Cardiac muscle cell (in vitro differentiated cells and primary cell): ENCODE results near the gene PPP2R3B. TPM values are rescaled to one million over a fixed set of nuclear protein-coding genes. Genes with fewer than 3 reads are reported as not detected.

Source experiments
- DNase-seq, 2 donors: peaks; one replicate each; pipeline versions ENCODE4 v3.0.0 to v3.0.0-alpha.2; 2010 to 2017; ENCODE audit warnings: low read depth in 1 of 2, low spot score in 1 of 2
- H3K27ac ChIP-seq: fragments of 200-600 bp; sonication (generic); 2 replicates; pipeline ENCODE4 v1.5.1; 2016
- H3K27me3 ChIP-seq: fragments of 200-600 bp; sonication (generic); 2 replicates; pipeline ENCODE4 v1.6.0; 2016; ENCODE audit warnings: control low read depth
- H3K36me3 ChIP-seq: fragments of 200-600 bp; sonication (generic); 2 replicates; pipeline ENCODE4 v1.5.1; 2016; ENCODE audit warnings: control low read depth
- H3K4me1 ChIP-seq: fragments of 200-600 bp; sonication (generic); 2 replicates; pipeline ENCODE4 v1.8.1; 2017; ENCODE audit warnings: low read depth, mild to moderate bottlenecking, mixed run types
- H3K4me3 ChIP-seq: fragments of 200-600 bp; sonication (generic); 2 replicates; pipeline ENCODE4 v1.5.1; 2016; ENCODE audit warnings: mild to moderate bottlenecking
- H3K9me3 ChIP-seq: fragments of 200-600 bp; sonication (generic); 2 replicates; pipeline ENCODE4 v1.5.1; 2017; ENCODE audit warnings: low read depth, mild to moderate bottlenecking, control low read depth
- CTCF ChIP-seq: IDR thresholded peaks from 2 replicates; pipeline ENCODE4 v1.5.1; 2012; ENCODE audit warnings: low read depth, mild to moderate bottlenecking, low read length
- polyA plus RNA-seq: library from polyadenylated mRNA; unstranded; fragments of >200 nt; fragmentation: Nextera tagmentation; extraction: Ambion mirVana; gene quantifications from 2 replicates; pipeline ENCODE4 v1.2.1, GENCODE V29; 2016
- total RNA-seq: library from RNA; depleted of rRNA; stranded (reverse); fragments of >200 nt; gene quantifications from 2 replicates; pipeline ENCODE4 v1.2.3, GENCODE V29; 2016

Gene PPP2R3B
- total and polyA plus RNA-seq, 2 experiments from 2014 or later = 142 to 155 TPM

GRCh38 chrX:394830-395229 is 8.1 kb upstream of the PPP2R3B start:
- Histone ChIP-seq H3K9me3 (no peaks in the 10 kb centered on the region), H3K27me3 (no peaks in the 10 kb centered on the region), H3K36me3 (no peaks in the 10 kb centered on the region), H3K4me1 (no peaks in the 10 kb centered on the region), H3K4me3 (no peak overlapping the region), H3K27ac (no peak overlapping the region)
- DNase-seq = no peak
- TF ChIP-seq CTCF = no peak

- Histone ChIP-seq H3K4me1 (no peaks in the 10 kb centered on the region), H3K4me3 (no peak overlapping the region), H3K36me3 (no peaks in the 10 kb centered on the region), H3K9me3 (no peaks in the 10 kb centered on the region), H3K27me3 (no peaks in the 10 kb centered on the region), H3K27ac (no peak overlapping the region)
- TF ChIP-seq CTCF = no peak
- no peak for DNase-seq
These were observed 5.8 kb upstream of the PPP2R3B start for GRCh38 chrX:392575-392846.

GRCh38 chrX:391717-392574 is 5.2 kb upstream of the PPP2R3B start:
- no peaks in the 10 kb centered on the region for H3K36me3 ChIP-seq
- no peak for TF ChIP-seq CTCF
- no peaks in the 10 kb centered on the region for H3K9me3 ChIP-seq
- no peaks in the 10 kb centered on the region for H3K27me3 ChIP-seq
- no peak for DNase-seq
- no peaks in the 10 kb centered on the region for H3K4me1 ChIP-seq
- no peak overlapping the region for H3K27ac ChIP-seq
- H3K4me3 ChIP-seq = no peak overlapping the region

DNA sequence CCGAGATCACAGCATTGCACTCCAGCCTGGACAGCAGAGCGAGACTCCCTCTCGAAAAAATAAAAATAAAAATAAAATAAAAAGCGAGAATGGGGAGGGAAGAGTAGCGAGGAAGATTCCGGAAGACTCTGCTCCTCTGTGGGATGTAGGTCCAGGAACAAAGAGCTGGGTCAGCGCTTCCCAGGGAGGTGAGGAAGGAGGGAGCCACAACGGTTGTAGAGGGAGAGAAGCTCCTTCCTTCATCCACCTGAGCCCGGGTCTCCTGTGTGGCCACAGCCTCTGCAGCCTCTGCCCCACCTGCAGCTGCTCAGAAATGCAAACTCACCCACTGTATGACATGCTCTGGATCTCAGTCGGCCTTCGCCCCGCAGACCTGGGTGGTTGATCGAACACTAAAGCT is 3.8 kb upstream of the PPP2R3B start:
- H3K4me3 ChIP-seq = no peak overlapping the region
- no peaks in the 10 kb centered on the region for H3K27me3 ChIP-seq
- no peak for TF ChIP-seq CTCF
- H3K27ac ChIP-seq = no peak overlapping the region
- DNase-seq = no peak
- H3K9me3 ChIP-seq = no peaks in the 10 kb centered on the region
- H3K4me1 ChIP-seq = peaks cover 5% of the 10 kb centered on the region
- H3K36me3 ChIP-seq = no peaks in the 10 kb centered on the region

GRCh38 chrX:389021-389441 is 2.3 kb upstream of the PPP2R3B start:
- Histone ChIP-seq H3K9me3 (no peaks in the 10 kb centered on the region), H3K36me3 (no peaks in the 10 kb centered on the region), H3K4me3 (no peak overlapping the region), H3K27ac (peak overlapping the region; percentile 57), H3K4me1 (peaks cover 5% of the 10 kb centered on the region), H3K27me3 (no peaks in the 10 kb centered on the region)
- no peak for TF ChIP-seq CTCF
- DNase-seq = no peak
